Natural killer cell (primary cell): ENCODE measurements around the gene ALDH7A1. TPM values are rescaled to one million over a fixed set of nuclear protein-coding genes. Genes with fewer than 3 reads are reported as not detected.

Experiments used
- ATAC-seq, 3 donors: fragments of 150-1000 bp in 2 of 3; fragments of 200-7000 bp in 1 of 3; cut with Tn5 transposase; 1 replicate in 1 of 3; 2 replicates in 2 of 3; pipeline ENCODE4 v1.10.0; 2021; ENCODE audit warnings: mild to moderate bottlenecking in 2 of 3, moderate library complexity in 2 of 3
- DNase-seq, 2 donors: peaks; one replicate each; pipeline versions ENCODE4 v3.0.0 to v3.0.0-alpha.2; 2013 to 2021; ENCODE audit warnings: mixed read lengths in 1 of 2
- H3K27ac ChIP-seq: one replicate; pipeline ENCODE4 v1.5.1; 2013; ENCODE audit warnings: mild to moderate bottlenecking, low read length
- H3K27me3 ChIP-seq: one replicate; pipeline ENCODE4 v1.6.1; 2013; ENCODE audit warnings: low read length; ENCODE audit not compliant: control insufficient read depth, insufficient read depth
- H3K36me3 ChIP-seq: one replicate; pipeline ENCODE4 v1.6.1; 2013; ENCODE audit warnings: low read length; ENCODE audit not compliant: control insufficient read depth, insufficient read depth
- H3K4me1 ChIP-seq: one replicate; pipeline ENCODE4 v1.6.1; 2013; ENCODE audit warnings: low read length; ENCODE audit not compliant: control insufficient read depth, insufficient read depth
- H3K4me3 ChIP-seq: one replicate; pipeline ENCODE4 v1.5.1; 2013; ENCODE audit warnings: low read length
- H3K9me3 ChIP-seq: one replicate; pipeline ENCODE4 v1.6.1; 2013; ENCODE audit warnings: low read length; ENCODE audit not compliant: control insufficient read depth, insufficient read depth
- H3K27ac Mint-ChIP-seq, 2 donors: one replicate each; pipeline ENCODE4 v1.8.0; 2022; ENCODE audit warnings: mild to moderate bottlenecking in 2 of 2, mixed read lengths in 2 of 2, moderate library complexity in 1 of 2
- H3K27me3 Mint-ChIP-seq, 2 donors: one replicate each; pipeline ENCODE4 v1.8.0; 2022; ENCODE audit warnings: low read depth in 2 of 2, mixed read lengths in 2 of 2
- H3K36me3 Mint-ChIP-seq: one replicate; pipeline ENCODE4 v1.8.0; 2022; ENCODE audit warnings: mixed read lengths
- H3K4me1 Mint-ChIP-seq, 2 donors: one replicate each; pipeline ENCODE4 v1.8.0; 2022; ENCODE audit warnings: mixed read lengths in 2 of 2
- H3K4me3 Mint-ChIP-seq: one replicate; pipeline ENCODE4 v1.8.0; 2022; ENCODE audit warnings: mild to moderate bottlenecking, moderate library complexity, mixed read lengths
- H3K9me3 Mint-ChIP-seq, 2 donors: one replicate each; pipeline ENCODE4 v1.8.0; 2022; ENCODE audit warnings: mixed read lengths in 2 of 2
- CTCF ChIP-seq: fragments of 200-600 bp; IDR thresholded peaks from one replicate; pipeline ENCODE4 v1.8.0; 2022; ENCODE audit warnings: antibody characterized with exemption
- WGBS: methylation state at CpG from one replicate; pipeline ENCODE4 v1.1.7; 2013; ENCODE audit warnings: missing lambda C conversion rate; ENCODE audit not compliant: insufficient coverage; 5-methylcytosine and 5-hydroxymethylcytosine counted together
- intact Hi-C: fragments of 100-400 bp; cut with micrococcal nuclease; formaldehyde crosslinking; loops from one replicate; pipeline ENCODE4 v1.14.2; 2022
- total RNA-seq, 4 donors: library from RNA; stranded (reverse); fragments of 120-200 nt in 1 of 4; gene quantifications; one replicate each; pipeline versions ENCODE4 v1.2.3 to v1.2.4, GENCODE V29; 2013 to 2022

ALDH7A1 gene
- total RNA-seq, 3 donors from 2014 or later (not counting 1 experiment from before 2014, with no cell fraction given), result 0.66 to 1.3 (median 1.2) TPM

GRCh38 chr5:126599499-126599898 is 4.5 kb upstream of the ALDH7A1 start:
- Histone ChIP-seq H3K27me3 (peaks cover 5% of the 10 kb centered on the region), H3K4me1 (peaks cover 24% of the 10 kb centered on the region), H3K27ac (no peak overlapping the region), H3K4me3 (no peak overlapping the region), H3K9me3 (no peaks in the 10 kb centered on the region), H3K36me3 (peaks cover 12% of the 10 kb centered on the region)
- H3K27ac Mint-ChIP-seq, result no peak overlapping the region
- peaks cover 18 to 25% of the 10 kb centered on the region in 2 donors for H3K4me1 Mint-ChIP-seq
- ATAC-seq (no peak), DNase-seq (no peak)
- TF ChIP-seq CTCF, result no peak
- 95% methylated on average over 6 of the region's 7 CpGs for WGBS
- no peaks in the 10 kb centered on the region for H3K9me3 Mint-ChIP-seq
- intact Hi-C loops, result no loop called here
- H3K27me3 Mint-ChIP-seq, result peaks cover 0 to 15% of the 10 kb centered on the region in 2 donors
- H3K4me3 Mint-ChIP-seq, result peak overlapping the region; percentile 59
- no peaks in the 10 kb centered on the region for H3K36me3 Mint-ChIP-seq

GRCh38 chr5:126597156-126597555 is 2.1 kb upstream of the ALDH7A1 start:
- peaks cover 17 to 21% of the 10 kb centered on the region in 2 donors for H3K4me1 Mint-ChIP-seq
- WGBS, result 97% methylated on average over 3 of the region's 4 CpGs
- intact Hi-C loops, result no loop called here
- peak overlapping the region; percentile 49 for H3K4me3 Mint-ChIP-seq
- Histone ChIP-seq H3K27ac (no peak overlapping the region), H3K9me3 (no peaks in the 10 kb centered on the region), H3K4me3 (no peak overlapping the region), H3K27me3 (peaks cover 10% of the 10 kb centered on the region), H3K36me3 (no peaks in the 10 kb centered on the region), H3K4me1 (peaks cover 30% of the 10 kb centered on the region)
- no peak for DNase-seq
- no peaks in the 10 kb centered on the region for H3K36me3 Mint-ChIP-seq
- no peaks in the 10 kb centered on the region for H3K9me3 Mint-ChIP-seq
- TF ChIP-seq CTCF, result no peak
- no peak overlapping the region for H3K27ac Mint-ChIP-seq
- H3K27me3 Mint-ChIP-seq, result peaks cover 17 to 27% of the 10 kb centered on the region in 2 donors
- no peak for ATAC-seq

GRCh38 chr5:126595486-126596083 is 566 bp upstream of the ALDH7A1 start:
- DNase-seq (peak in 1 of 2 donors; percentile 11), ATAC-seq (no peak)
- no peaks in the 10 kb centered on the region for H3K36me3 Mint-ChIP-seq
- H3K9me3 Mint-ChIP-seq, result no peaks in the 10 kb centered on the region
- intact Hi-C loops, result no loop called here
- no peak overlapping the region for H3K27ac ChIP-seq
- H3K36me3 ChIP-seq, result no peaks in the 10 kb centered on the region
- H3K4me3 ChIP-seq, result peak overlapping the region; percentile 42
- no peak overlapping the region for H3K27ac Mint-ChIP-seq
- peaks cover 10% of the 10 kb centered on the region for H3K27me3 ChIP-seq
- WGBS, result 71% methylated on average over 20 of the region's 22 CpGs
- H3K4me3 Mint-ChIP-seq, result peak overlapping the region; percentile 87
- TF ChIP-seq CTCF, result no peak
- peaks cover 20% of the 10 kb centered on the region for H3K4me1 ChIP-seq
- peaks cover 17 to 27% of the 10 kb centered on the region in 2 donors for H3K27me3 Mint-ChIP-seq
- peaks cover 17 to 21% of the 10 kb centered on the region in 2 donors for H3K4me1 Mint-ChIP-seq
- H3K9me3 ChIP-seq, result no peaks in the 10 kb centered on the region

GRCh38 chr5:126591549-126591948 is 3.5 kb downstream of the ALDH7A1 start:
- ATAC-seq (no peak), DNase-seq (no peak)
- peaks cover 10% of the 10 kb centered on the region for H3K27me3 ChIP-seq
- Mint-ChIP-seq H3K4me1 (peaks cover 16 to 17% of the 10 kb centered on the region in 2 donors), H3K9me3 (no peaks in the 10 kb centered on the region), H3K27me3 (peaks cover 17 to 22% of the 10 kb centered on the region in 2 donors), H3K4me3 (no peak overlapping the region), H3K36me3 (no peaks in the 10 kb centered on the region), H3K27ac (no peak overlapping the region)
- H3K9me3 ChIP-seq, result no peaks in the 10 kb centered on the region
- no peak for TF ChIP-seq CTCF
- H3K4me1 ChIP-seq, result peaks cover 17% of the 10 kb centered on the region
- no peak overlapping the region for H3K4me3 ChIP-seq
- intact Hi-C loops, result no loop called here
- no peak overlapping the region for H3K27ac ChIP-seq
- WGBS, result 88% methylated on average over 1 of the region's 1 CpG
- H3K36me3 ChIP-seq, result no peaks in the 10 kb centered on the region
